ENCODE results near the gene CHRNB2.
"Not testable (repeated sequence)": the region's sequence is repeated elsewhere in the genome, so short reads cannot be mapped to it uniquely, and the experiment has no call there.

CHRNB2 gene, protein sequence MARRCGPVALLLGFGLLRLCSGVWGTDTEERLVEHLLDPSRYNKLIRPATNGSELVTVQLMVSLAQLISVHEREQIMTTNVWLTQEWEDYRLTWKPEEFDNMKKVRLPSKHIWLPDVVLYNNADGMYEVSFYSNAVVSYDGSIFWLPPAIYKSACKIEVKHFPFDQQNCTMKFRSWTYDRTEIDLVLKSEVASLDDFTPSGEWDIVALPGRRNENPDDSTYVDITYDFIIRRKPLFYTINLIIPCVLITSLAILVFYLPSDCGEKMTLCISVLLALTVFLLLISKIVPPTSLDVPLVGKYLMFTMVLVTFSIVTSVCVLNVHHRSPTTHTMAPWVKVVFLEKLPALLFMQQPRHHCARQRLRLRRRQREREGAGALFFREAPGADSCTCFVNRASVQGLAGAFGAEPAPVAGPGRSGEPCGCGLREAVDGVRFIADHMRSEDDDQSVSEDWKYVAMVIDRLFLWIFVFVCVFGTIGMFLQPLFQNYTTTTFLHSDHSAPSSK

DNA sequence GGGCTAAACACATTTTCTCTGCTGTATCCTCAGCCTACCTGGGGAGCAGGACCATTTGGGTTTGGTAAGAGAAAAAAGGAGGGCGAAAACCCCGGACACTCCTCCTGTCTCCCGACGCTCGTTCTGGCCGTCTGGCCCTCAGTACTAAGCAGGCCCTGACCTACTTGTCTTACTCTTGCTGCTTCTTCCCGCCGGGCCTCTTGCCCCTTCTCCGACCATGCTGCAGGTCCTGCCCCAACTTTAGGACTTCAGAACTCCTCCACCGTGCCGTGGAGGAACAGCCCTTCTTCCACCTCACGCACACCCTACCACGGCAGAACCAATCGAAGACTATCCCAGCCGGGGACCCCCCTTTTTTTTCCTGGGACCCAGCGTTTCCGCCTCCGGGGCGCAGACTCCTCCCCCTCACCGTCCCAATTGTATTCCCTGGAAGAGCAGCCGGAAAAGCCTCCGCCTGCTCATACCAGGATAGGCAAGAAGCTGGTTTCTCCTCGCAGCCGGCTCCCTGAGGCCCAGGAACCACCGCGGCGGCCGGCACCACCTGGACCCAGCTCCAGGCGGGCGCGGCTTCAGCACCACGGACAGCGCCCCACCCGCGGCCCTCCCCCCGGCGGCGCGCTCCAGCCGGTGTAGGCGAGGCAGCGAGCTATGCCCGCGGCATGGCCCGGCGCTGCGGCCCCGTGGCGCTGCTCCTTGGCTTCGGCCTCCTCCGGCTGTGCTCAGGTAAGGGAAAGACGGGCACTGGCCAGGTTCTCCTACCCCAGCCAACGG, at the start of gene CHRNB2:
TSS of gene CHRNB2 (plus strand) at position 393 of the 771 bp plus-strand sequence. CDS start at position 660, 267 bp downstream.
- DNase-seq = peak; percentile 84

DNA sequence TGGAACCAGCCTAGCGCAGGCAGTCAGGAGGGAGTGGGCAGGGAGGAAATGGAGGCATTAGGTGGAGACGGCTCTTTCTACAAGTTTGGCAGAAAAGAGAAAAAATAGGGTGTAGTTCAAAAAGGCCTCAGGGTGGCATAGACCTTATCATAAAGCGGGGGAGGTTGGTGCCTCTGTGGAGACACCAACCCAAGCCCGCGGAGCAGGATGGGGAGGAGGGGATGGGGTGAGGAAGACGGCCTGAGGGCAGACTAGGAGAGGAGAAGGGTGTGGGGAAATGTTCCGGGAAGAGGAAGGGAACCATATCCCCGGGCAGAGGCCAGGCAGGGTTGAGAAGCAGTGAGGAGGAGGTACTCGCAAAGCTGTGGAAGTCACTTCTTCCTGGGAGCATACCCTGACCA, 48.0 kb upstream of the CHRNB2 start:
- no peak for DNase-seq

DNA sequence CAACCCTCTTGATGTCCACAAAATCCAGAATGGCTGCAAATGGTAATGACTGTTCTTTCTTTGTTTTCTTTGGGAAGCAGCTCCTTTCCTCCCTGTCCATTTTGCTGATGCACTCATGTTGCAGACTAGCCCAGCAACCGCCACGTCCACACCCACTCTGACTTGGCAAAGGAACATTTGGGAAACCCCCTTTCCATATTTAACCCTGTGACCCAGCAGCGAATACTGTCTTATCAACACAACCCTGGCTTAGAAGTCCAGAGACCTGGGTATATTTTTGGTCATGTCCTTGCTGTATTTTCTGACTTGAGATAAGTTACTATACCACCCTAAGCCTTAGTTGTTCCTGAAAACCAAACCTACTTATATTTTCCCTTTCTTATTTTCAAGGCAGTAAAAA, 47.2 kb upstream of the CHRNB2 start:
- no peak for DNase-seq

DNA sequence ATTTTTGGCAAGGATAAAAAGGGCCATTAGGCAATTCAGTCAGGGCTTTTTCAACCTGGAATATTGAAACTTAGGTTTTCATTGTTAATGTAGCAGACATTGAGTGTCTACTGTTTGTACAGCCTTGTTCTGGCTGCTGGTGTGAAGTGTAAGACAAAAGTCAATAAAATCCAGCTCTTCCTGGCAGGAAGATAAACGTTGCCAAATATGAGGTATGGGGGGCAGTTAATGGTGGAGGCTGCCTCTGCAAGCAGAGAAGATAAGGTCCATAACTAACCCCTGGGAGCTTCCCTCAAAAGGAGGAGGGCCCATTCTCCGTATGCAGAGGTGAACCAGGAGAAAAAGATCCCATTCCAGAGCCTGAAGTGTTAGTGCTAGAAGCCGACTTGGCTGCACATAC, 45.9 kb upstream of the CHRNB2 start:
- DNase-seq = no peak

DNA sequence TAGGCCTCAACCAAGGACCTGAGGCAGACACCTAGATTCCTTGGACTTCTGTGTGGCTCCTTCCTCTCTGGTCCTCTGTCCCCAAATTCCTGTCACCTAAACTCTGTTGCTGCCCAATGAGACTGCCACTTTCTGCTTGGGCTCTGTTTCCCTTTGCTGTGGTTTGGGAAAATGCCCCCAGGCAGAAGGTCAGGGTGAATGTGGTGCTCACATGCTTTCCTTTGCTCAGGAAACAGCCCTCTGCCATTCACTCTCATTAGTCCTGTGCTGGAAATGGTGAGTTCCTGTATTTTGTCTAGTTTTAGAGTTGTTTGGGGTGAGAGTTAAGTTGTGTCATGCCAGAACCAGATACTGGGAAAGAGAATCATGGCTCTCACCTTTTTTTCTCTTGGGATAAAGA, 42.7 kb upstream of the CHRNB2 start:
- no peak for DNase-seq

DNA sequence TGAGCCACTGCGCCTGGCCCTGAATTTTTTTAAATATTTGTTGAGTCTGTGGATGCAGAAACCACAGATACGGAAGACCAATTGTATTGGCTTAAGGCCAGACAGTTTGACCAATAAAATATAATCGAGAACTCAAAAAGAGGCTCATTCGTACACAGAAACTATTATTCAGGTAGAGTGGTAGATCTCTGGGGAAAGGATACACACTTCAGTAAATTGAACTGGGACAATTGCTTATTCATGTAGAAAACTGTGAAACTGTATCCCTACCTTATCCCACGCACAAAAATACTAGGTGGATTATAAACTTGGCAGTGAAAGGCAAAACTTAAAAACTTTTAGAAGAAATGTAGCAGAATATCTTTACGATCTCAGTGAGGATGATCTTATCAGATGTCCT, 40.4 kb upstream of the CHRNB2 start:
- DNase-seq = no peak

DNA sequence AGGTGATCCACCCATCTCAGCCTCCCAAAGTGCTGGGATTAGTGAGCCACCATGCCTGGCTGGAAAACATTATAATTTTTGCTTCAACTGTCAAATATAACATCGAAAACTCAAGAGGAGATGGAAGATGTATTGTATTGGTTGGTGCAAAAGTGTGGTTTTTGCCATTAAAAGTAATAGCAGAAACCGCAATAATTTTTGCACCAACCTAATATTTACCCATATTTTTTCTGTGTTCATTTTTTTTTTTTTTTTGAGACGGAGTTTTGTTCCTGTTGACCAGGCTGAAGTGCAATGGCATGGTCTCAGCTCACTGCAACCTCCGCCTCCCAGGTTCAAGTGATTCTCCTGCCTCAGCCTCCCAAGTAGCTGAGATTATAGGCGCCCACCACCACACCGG, 38.3 kb upstream of the CHRNB2 start:
- no peak for DNase-seq

DNA sequence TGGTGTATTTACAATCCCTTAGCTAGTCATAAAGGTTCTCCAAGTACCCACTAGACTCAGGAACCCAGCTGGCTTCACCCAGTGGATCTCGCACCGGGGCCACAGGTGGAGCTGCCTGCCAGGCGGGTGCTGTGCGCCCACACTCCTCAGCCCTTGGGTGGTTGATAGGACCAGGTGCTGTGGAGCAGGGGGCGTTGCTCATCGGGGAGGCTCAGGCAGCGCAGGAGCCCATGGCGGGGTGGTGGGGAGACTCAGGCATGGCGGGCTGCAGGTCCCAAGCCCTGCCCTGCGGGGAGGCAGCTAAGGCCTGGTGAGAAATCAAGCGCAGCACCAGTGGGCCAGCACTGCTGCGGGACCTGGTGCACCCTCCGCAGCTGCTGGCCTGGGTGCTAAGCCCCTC, 35.6 kb upstream of the CHRNB2 start:
- not testable (repeated sequence) for DNase-seq

DNA sequence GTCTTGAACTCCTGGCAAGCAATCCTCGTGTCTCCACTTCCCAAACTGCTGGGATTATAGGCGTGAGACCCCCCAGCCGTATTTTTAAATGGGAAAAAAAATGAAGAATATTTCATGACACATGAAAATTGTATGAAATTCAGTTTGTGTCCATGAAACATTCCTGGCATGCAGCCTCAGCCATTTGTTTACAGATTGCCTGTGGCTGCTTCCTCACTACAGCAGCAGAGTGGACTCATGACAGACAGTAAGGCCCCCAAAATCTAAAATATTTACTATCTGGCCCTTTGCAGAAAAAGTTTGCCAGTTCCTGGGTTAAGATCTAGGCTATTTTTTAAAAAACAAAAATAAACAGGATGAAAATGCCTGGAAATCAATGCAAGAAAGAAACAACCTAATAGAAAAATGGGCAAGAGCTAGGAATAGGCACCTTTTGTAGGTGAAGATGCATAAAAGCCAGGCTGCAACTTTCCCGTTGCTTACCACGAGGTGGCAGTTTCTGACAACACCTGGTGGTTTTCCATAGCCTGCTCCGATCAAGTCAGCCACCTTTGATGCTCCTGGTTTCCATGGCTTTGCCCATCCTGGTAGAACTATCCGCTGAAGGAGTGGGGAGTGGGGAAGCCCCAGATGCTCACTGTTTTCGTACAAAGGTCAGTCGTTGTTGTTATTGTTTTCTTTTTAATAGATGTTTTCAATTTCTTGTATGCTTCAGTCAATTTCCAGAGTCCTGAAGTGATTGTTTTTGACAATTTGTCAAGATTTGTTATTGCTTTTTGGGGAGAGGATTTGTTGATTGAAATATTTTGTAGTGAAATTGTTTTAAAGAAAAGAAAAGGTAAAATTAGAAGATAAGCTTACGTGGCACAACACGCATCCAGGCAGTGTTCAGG, 33.4 kb upstream of the CHRNB2 start:
- DNase-seq = peak; percentile 57

DNA sequence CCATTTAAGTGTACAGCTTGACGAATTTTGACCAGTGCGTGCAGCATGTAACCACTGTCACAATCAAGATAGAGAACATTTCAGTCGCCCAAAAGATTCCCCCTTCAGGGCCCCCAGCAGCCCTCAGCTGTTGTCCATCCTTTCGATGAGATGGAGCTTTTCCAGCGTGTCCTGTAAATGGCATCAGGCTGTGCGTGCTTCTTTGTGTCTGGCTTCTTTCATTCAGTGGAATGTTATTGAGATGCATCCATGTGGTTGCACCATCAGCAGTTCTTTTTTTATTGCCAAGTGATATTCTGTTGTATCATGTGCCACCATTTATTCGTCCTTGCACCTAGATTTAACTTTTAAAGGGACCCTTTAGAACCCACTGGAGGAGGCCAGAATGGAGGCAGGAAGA, 31.0 kb upstream of the CHRNB2 start:
- no peak for DNase-seq

DNA sequence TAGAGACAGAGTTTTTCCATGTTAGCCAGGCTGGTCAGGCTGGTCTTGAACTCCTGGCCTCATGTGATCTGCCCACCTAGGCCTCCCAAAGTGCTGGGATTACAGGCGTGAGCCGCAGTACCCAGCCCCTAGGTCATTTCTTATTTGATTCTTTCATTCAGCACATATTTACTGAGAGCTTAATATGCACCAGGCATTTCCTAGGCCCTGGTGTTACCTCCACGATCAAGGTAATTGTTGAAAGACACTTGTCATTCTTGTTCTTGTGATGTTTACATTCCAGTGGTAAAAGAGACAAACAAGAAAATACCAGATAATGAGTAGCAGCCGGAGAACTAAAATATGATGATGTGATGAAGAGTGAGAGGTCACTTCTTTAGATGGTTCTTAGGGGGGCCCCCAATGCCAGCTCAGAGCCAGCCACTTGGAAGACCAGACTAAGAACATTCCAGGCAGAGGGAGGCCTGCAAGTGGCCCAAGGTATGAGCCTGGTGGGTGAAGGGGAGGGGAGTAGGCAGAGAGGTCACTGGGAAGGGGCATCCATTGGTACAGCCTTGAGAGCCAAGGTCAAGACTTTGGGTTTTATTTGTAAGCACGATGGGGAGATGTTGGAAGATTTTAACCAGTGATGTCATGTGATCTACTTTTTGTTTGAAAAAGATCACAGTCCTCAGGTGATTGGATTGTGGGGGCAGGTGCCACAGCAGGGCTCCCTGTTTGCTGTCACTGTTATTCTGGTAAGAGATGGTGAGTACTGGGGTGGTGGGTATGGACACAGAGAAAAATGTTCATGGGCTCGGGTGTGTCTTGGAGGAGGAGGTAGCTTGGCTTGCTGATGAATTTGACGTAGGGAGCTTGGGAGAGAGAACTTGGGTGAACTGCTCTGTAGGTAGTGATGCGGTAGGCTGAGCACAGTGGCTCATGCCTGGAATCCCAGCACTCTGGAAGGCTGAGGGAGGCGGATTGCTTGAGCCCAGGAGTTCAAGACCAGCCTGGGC, 27.8 kb upstream of the CHRNB2 start:
- DNase-seq = no peak

DNA sequence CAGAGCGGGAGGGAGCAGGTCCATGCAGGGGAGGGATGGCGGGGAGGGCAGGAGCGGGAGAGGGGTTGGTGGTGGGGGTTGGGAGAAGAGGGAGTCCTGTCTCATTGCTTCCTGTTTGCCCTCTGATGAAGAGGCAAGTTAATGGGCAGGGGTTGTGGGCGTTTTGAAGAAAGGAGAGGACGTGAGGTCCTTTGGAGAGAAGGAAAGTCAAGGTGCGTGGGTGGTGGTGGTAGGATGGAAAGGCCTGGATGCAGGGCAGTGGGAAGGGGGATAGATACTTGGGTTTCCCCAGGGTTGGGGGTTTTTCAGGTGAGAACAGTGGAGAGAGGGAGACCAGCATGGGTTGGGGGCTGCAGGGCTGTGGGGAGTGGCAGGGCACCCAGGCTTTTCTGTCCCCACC, 26.3 kb upstream of the CHRNB2 start:
- no peak for DNase-seq

DNA sequence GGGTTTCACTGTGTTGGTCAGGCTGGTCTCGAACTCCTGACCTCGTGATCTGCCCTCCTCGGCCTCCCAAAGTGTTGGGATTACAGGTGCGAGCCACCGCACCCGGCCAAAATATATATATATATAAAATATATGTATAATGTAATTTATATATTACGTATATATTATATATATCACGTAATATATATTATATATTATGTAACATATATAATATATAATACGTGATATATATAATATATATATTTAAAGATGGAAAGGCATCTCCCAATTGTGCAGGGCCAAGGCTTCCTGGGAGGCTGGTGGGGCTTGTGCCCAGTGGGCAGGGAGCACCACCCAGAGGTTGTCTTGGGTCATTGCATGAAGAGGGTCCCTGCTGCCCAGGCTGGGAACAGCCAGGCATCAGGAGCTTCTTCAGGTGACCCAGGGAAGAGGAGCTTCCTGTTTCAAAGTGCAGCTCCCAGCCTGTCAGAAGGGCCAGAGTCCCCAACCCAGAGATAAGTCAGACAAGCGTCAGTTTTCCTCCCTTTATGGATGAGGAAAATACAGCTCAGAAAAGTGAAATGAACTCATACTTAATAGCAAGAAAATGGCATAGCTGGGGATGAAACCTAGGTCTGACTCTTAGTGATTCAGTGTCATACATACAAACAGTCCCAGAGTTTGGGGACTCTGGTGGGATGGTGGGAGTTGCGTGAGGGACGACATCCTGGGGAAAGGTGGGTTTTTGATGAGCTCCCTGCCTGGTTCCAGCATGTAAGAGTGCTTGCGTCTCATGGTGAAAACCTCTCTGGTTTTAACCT, 21.1 kb upstream of the CHRNB2 start:
- DNase-seq = peak; percentile 17

DNA sequence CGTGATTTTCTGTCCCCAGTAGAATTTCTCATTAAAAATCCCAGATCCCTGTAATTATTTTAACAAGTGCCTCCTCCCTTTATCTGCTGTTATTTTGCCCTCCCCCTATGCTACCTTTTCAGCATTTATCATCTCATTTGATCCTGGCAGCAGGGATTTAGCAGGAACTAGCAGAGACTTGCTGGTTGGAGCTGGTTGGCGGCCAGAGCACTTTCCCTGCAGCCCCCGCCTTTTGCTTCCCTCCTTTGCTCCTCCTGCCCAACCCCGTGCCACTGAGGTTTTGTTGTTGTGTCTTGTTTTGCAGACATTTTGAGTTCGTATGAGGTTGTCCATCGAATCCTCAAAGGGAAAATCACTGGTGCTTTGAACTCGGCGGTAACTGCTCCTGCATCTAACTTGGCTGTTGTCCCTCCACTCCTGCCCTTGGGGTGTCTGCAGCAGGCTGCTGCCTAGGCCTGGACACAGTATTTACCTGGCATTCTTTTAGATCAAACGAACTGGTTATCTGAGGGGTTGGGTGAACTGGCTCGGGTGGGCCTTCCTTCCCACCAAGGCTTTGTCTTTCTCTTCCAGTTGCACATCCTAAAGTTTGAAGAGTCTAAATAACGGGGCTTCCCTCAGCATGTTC, 20.4 kb upstream of the CHRNB2 start:
- no peak for DNase-seq

DNA sequence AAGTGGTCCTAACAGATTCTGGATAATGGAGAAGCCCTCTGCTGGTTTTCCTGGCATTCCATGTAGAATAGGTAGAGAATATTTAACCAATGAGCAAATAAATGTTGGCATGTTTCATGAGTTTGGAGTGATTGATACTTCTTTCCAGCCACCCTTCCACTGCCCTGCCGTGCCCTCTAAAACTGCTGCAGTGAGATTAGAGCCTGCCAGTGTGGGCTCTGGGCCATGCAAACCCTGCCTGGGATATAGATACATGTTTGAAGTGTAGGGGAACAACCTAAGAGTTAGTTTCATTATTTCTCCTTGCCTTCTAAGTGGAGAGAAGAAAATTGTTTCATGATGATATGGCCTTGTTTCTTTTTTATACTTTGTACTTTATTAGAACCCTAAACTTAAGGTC, 19.6 kb upstream of the CHRNB2 start:
- DNase-seq = no peak

DNA sequence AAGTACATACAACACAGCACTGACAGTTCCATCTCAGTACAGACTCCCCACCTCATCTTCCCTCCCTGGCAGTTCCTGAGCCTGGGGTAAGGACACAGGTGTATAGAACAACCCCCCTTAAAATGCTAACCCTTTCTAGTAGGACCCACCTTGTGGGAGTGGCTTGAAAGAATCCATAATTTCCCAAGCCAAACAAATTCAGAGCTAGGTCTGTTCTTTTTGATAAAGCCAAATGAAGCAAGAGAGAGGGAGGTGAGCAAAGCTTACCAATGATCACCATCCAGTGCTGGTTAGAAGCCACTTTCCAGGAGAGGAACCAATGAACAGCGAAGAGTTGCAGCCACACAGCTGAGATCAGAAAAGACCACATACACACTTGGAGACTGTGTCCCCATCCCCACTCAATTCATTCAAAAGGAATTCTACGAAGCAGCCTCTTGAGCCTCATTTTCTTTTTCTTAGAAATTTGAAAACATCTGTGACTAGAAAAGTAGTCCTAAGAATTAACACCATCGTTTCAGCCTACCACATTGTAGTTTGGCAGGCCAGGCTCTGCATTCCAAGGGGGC, 18.3 kb upstream of the CHRNB2 start:
- no peak for DNase-seq

DNA sequence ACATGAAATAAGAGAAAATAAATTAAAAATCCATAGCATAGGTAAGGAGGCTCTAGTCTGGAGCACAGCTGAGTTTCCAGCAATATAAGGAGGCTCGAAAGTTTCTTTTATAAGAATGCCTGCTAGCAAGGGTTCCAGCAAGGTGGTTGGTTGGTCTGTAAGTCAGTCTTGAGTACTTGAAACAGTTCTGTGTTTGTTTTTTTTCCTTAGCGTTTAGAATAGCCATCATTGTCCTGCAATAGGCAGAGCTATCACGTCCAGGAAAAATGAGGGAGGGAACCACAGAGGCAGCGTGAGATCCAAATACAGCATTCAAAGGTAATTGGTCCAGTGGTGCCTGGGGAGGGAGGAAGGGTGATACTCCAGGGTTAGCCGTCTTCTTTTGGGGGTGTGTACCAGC, 17.5 kb upstream of the CHRNB2 start:
- no peak for DNase-seq

DNA sequence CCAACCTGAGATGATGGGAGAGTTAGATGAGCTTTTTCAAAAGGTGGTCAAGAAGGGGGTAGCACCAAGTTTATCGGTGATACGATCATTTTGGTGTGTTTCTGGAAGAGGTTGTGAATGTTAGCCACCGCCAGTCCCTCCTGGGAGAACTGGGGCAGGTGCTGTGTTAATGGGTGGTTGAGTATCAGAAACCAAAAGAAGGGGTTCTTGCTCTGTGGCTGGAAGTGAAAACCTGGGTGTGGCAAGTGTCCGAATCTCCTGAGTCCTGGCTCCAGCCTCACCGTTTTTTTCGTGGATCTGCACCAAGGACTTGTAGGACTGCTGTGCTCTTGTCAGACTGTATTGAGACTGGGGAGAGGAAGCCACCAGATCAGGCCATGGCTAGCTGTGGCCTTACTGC, 16.9 kb upstream of the CHRNB2 start:
- no peak for DNase-seq

DNA sequence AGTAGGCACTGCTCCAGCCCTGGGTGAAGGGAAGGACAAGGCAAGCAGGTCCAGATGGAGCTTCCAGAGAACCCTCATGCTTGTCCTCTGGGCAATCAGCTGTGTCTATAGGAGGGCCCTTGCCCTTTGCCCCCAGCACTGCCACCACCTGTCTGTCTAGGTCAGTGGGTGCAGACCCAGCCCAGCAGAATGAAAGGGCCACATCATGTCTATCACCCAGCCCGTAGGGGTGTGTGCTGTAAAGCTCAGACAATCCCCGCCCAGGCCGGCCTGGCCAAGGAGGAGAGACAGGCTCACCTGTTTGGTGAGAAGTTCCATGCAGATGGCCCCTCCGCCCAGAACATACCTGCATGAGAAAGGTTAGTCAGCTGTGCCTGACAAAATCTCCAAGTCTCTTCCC, 16.1 kb upstream of the CHRNB2 start:
- DNase-seq = no peak

DNA sequence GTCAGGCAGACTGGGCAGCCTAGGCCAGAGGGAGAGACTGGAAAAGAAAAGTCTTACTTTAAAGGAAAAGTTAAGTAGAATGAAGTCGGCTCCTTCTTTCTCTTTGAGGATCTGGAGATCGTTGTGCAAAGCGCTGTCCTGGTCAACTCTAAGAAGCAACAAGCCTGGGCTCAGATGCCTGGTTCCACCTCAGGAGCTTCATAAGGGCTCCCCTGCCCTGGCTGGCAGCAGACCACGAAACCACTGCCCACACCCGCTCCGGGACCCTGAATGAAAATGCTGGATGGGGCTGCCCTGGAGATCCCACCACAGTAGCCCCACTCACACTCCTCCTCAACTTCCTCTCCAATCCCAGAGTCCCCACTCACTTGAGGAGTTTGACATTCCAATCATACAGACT, 15.5 kb upstream of the CHRNB2 start:
- no peak for DNase-seq

All from NCI-H1105 (cell line).